Tibial nerve (tissue), 4 donors: ENCODE data around the gene HLCS. TPM values are rescaled to one million over a fixed set of nuclear protein-coding genes. Genes with fewer than 3 reads are reported as not detected.

Source experiments
- DNase-seq, 2 donors: peaks; one replicate each; pipeline ENCODE4 v3.0.0-alpha.2; 2019; ENCODE audit warnings: low spot score in 2 of 2
- H3K27ac ChIP-seq, 4 donors: fragments of 200-600 bp; sonication (generic) in 3 of 4; one replicate each; pipeline ENCODE4 v1.5.1; 2017 to 2019; ENCODE audit warnings: mild to moderate bottlenecking in 1 of 4
- H3K27me3 ChIP-seq, 2 donors: fragments of 200-600 bp; sonication (generic) in 1 of 2; one replicate each; pipeline versions ENCODE4 v1.5.1 to v1.6.0; 2017 to 2019
- H3K36me3 ChIP-seq, 3 donors: fragments of 200-600 bp; sonication (generic); one replicate each; pipeline ENCODE4 v1.5.1; 2018 to 2019
- H3K4me1 ChIP-seq, 4 donors: fragments of 200-600 bp; sonication (generic) in 3 of 4; one replicate each; pipeline ENCODE4 v1.5.1; 2017 to 2019
- H3K4me3 ChIP-seq, 4 donors: fragments of 200-600 bp; sonication (generic) in 3 of 4; one replicate each; pipeline ENCODE4 v1.5.1; 2017 to 2019; ENCODE audit warnings: mild to moderate bottlenecking in 1 of 4, moderate library complexity in 1 of 4
- H3K9me3 ChIP-seq, 4 donors: fragments of 200-600 bp; sonication (generic) in 3 of 4; one replicate each; pipeline ENCODE4 v1.5.1; 2017 to 2019
- EP300 ChIP-seq, 2 donors: sonication (generic); formaldehyde crosslinking; IDR thresholded peaks; one replicate each; pipeline ENCODE4 v1.6.1; 2017; ENCODE audit warnings: antibody characterized with exemption in 2 of 2, mild to moderate bottlenecking in 1 of 2
- POLR2A ChIP-seq, 2 donors: fragments of 450-650 bp; IDR thresholded peaks; one replicate each; pipeline ENCODE4 v1.6.1; 2017; ENCODE audit warnings: antibody characterized with exemption in 2 of 2, mild to moderate bottlenecking in 2 of 2, moderate library complexity in 2 of 2
- WGBS, 2 donors: methylation state at CpG; one replicate each; pipeline ENCODE4 v1.1.5; 2018; 5-methylcytosine and 5-hydroxymethylcytosine counted together
- total RNA-seq, 4 donors: library from RNA; depleted of rRNA; stranded (reverse); fragments of >200 nt; gene quantifications; one replicate each; pipeline ENCODE4 v1.1.0, GENCODE V29; 2016
- TF ChIP-seq, protein P1 (sequence below), 5 experiments: fragments of 200-600 bp in 3 of 5; fragments of 450-650 bp in 2 of 5; sonication (generic) in 3 of 5; IDR thresholded peaks; one replicate each; pipeline ENCODE4 v1.5.1; 2016 to 2019; ENCODE audit warnings: antibody characterized with exemption in 5 of 5, mild to moderate bottlenecking in 3 of 5, moderate library complexity in 2 of 5

HLCS gene
- total RNA-seq, 4 donors from 2014 or later: 14.4 to 19.0 (median 17.4) TPM

DNA sequence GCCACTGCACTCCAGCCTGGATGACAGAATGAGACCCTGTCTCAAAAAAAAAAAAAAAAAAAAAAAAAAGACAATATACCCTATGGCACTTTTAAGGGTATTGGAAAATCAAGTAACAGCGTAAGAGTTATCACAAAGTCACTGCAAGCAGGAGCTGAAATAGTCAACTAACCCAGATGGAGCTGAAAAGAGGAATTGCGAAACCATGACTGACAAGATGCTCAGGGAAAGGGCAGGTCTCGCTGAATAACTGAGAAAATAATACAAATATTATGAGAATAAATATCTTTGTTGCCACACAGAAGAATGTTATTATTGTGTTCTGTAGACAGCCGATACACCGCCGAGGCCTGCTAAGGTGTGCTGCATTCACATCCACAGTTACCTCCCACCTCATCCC lies 17.8 kb downstream of the HLCS start:
- no peak for TF ChIP-seq EP300 (IDR thresholded peaks at IDR 0.05)
- TF ChIP-seq, protein P1, sequence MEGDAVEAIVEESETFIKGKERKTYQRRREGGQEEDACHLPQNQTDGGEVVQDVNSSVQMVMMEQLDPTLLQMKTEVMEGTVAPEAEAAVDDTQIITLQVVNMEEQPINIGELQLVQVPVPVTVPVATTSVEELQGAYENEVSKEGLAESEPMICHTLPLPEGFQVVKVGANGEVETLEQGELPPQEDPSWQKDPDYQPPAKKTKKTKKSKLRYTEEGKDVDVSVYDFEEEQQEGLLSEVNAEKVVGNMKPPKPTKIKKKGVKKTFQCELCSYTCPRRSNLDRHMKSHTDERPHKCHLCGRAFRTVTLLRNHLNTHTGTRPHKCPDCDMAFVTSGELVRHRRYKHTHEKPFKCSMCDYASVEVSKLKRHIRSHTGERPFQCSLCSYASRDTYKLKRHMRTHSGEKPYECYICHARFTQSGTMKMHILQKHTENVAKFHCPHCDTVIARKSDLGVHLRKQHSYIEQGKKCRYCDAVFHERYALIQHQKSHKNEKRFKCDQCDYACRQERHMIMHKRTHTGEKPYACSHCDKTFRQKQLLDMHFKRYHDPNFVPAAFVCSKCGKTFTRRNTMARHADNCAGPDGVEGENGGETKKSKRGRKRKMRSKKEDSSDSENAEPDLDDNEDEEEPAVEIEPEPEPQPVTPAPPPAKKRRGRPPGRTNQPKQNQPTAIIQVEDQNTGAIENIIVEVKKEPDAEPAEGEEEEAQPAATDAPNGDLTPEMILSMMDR (IDR thresholded peaks at IDR 0.05): no peak
- TF ChIP-seq POLR2A (IDR thresholded peaks at IDR 0.05): no peak
- Histone ChIP-seq H3K4me1 (no peaks in the 10 kb centered on the region), H3K9me3 (peaks cover 0 to 8% (median 0%) of the 10 kb centered on the region in 4 donors), H3K27me3 (no peaks in the 10 kb centered on the region), H3K27ac (no peak overlapping the region), H3K36me3 (peaks cover 0 to 47% (median 0%) of the 10 kb centered on the region in 3 donors), H3K4me3 (no peak overlapping the region)
- 80 to 81% methylated on average over 6 of the region's 6 CpGs for WGBS, 2 donors
- DNase-seq: no peak

DNA sequence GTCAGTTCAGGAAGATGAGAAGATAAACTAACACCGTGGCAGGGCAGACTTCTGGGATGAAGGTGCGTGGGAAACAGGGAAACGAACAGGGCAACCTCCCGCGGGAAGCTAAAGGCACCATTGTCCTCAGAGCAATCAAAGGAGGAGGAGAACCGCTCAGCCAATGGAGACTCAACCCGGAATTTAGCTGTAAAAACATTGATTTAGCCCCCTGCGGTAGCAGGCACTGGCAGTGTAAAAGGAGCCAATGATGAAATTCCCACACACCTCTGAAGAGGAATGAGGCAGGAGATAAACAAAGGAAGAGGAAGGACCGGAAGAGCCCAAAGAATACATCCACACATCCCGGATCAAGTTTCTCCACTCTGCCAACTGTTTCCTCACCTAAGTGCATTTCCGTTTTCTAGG lies 19.5 kb downstream of the HLCS start:
- Histone ChIP-seq H3K4me3 (no peak overlapping the region), H3K4me1 (no peaks in the 10 kb centered on the region), H3K27me3 (no peaks in the 10 kb centered on the region), H3K27ac (no peak overlapping the region), H3K36me3 (peaks cover 0 to 40% (median 0%) of the 10 kb centered on the region in 3 donors), H3K9me3 (peaks cover 0 to 8% (median 0%) of the 10 kb centered on the region in 4 donors)
- no peak for DNase-seq
- WGBS, 2 donors: 44 to 52% methylated on average over 11 of the region's 11 CpGs
- TF ChIP-seq POLR2A (IDR thresholded peaks at IDR 0.05) (no peak), EP300 (IDR thresholded peaks at IDR 0.05) (no peak)
- TF ChIP-seq, protein P1 (IDR thresholded peaks at IDR 0.05): no peak

DNA sequence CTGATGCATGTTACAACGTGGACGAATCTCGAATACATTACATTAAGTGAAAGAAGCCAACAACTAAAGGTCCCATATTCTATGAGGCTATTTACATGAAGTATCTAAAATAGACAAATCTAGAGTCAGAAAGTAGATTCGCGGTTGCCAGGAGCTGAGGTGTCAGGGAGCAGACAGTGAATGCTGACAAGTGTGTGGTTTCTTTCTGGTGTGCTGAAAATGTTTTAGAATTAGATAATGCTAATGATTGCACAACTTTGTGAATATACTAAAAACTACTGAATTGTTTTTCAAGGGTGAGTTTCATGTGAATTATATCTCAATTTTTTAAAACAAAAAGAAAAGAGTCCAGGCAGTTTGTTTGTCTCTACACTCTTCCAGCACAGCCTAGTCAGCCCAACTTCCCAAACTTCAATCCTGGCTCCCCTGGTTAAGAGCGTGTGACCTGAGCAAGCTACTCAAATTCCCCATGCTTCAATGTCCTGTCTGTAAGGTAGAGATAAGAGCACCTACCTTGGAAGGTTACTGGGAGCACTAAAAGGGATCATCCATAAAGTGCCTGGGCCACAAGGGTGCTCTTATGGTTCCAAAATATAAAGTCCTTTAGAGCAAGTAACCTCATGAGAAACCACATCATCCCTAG lies 20.9 kb downstream of the HLCS start:
- Histone ChIP-seq H3K36me3 (peaks cover 0 to 31% (median 0%) of the 10 kb centered on the region in 3 donors), H3K4me3 (no peak overlapping the region), H3K27ac (no peak overlapping the region), H3K4me1 (no peaks in the 10 kb centered on the region), H3K27me3 (no peaks in the 10 kb centered on the region), H3K9me3 (peaks cover 0 to 8% (median 0%) of the 10 kb centered on the region in 4 donors)
- WGBS, 2 donors: 93% methylated on average over 6 of the region's 6 CpGs
- TF ChIP-seq EP300 (IDR thresholded peaks at IDR 0.05) (no peak), POLR2A (IDR thresholded peaks at IDR 0.05) (no peak)
- TF ChIP-seq, protein P1 (IDR thresholded peaks at IDR 0.05): no peak
- no peak for DNase-seq

DNA sequence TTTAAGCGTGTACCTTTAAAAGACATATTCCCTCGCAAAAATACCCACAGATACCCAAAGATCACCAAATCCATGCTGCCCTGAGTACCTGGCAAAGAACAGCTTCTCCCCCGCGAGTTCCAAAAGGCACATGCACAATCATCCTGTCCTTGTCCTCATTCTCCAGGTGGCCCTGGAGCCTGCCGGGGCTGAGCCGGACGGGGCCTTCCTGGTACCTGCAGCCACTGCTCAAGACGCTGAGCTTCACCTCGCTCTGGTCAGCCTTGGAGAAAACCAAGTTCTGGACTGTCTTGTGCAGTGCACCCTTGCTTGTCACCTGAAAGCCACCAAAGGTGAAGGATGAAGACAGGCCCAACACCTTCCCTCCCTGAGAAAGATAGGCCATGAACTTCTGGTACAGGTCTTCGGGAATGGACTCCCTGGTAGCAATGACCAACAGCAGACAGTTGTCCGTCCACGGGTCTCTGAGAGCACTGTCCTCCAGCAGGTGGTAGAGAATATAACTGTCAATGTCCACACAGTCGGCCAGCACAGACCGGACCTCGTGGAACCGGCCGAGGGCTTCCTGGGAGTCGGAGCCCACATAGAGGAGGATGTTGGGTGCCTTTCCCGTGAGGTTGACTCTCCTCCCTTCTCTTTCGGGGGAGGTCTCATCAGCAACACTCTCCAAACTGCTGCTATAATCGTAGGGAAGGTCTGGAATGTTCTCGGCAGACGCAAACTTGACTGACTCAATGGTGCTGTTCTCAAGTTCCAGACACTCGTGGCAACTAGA lies 29.9 kb downstream of the HLCS start:
- DNase-seq: no peak
- Histone ChIP-seq H3K27me3 (no peaks in the 10 kb centered on the region), H3K4me3 (no peak overlapping the region), H3K4me1 (peaks cover 0 to 20% (median 0%) of the 10 kb centered on the region in 4 donors), H3K27ac (no peak overlapping the region), H3K9me3 (no peaks in the 10 kb centered on the region), H3K36me3 (peaks cover 0 to 45% (median 0%) of the 10 kb centered on the region in 3 donors)
- 94% methylated on average over 24 of the region's 24 CpGs for WGBS, 2 donors
- TF ChIP-seq, protein P1 (IDR thresholded peaks at IDR 0.05): no peak
- TF ChIP-seq EP300 (IDR thresholded peaks at IDR 0.05) (no peak), POLR2A (IDR thresholded peaks at IDR 0.05) (no peak)

DNA sequence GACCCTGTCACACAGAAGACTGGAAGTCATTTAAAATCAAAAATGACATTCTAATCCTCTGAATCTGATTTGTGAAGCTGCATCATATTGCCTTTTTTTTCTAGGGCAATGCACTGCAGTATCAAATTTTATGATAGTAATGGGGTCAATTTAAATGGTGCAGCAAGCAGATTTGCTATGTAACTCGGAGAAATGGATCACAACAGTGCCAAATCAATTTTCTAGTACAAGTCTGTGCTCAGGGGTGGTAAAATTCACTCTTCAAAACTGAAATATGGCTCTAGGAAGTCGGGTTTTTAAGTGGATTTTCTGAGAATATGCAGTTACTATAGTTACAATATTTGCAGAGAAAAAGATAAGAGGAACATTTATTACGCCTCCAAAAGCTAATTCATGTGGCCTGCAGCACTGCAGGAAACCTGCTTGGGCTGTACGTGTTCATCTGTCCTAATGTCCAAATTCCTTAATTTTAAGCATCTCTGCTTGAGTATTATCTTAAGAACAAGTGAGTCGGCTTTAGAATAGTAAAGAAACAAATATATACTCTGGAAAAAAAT lies 31.5 kb downstream of the HLCS start:
- no peak overlapping the region for H3K27ac ChIP-seq
- TF ChIP-seq EP300 (IDR thresholded peaks at IDR 0.05): no peak
- TF ChIP-seq POLR2A (IDR thresholded peaks at IDR 0.05): no peak
- TF ChIP-seq, protein P1 (IDR thresholded peaks at IDR 0.05): no peak
- peaks cover 0 to 20% (median 0%) of the 10 kb centered on the region in 4 donors for H3K4me1 ChIP-seq
- no peak overlapping the region for H3K4me3 ChIP-seq
- H3K9me3 ChIP-seq: no peaks in the 10 kb centered on the region
- H3K36me3 ChIP-seq: peaks cover 0 to 45% (median 0%) of the 10 kb centered on the region in 3 donors
- H3K27me3 ChIP-seq: no peaks in the 10 kb centered on the region
- WGBS, 2 donors: 47 to 55% methylated on average over 5 of the region's 5 CpGs
- DNase-seq: no peak
